ENCODE data around the gene WDR27.

WDR27 gene

GRCh38 chr6:169725125-169726048 lies 23.6 kb upstream of the WDR27 start:
- TF ChIP-seq EZH2 (IDR thresholded peaks at IDR 0.05; ENCODE audit: borderline replicate concordance, low read depth, low read length, severe bottlenecking) = no peak
- TF ChIP-seq CTCF (IDR thresholded peaks at IDR 0.05; ENCODE audit: borderline replicate concordance, extremely low read depth, low read length, poor library complexity, severe bottlenecking) = no peak
- peaks cover 33% of the 10 kb centered on the region for H3K79me2 ChIP-seq (ENCODE audit: insufficient read depth, low read length)
- H2AFZ ChIP-seq (ENCODE audit: low read depth, low read length) = peak overlapping the region; percentile 83
- H3K27me3 ChIP-seq (ENCODE audit: insufficient read depth, low read length, poor library complexity) = no peaks in the 10 kb centered on the region
- peak overlapping the region; percentile 78 for H3K4me2 ChIP-seq (ENCODE audit: insufficient read depth, low read length)
- no peaks in the 10 kb centered on the region for H3K9me3 ChIP-seq (ENCODE audit: insufficient read depth, low read length, severe bottlenecking)
- peak overlapping the region; percentile 63 for H3K9ac ChIP-seq (ENCODE audit: low read depth, low read length)
- peak overlapping the region; percentile 56 for H3K27ac ChIP-seq (ENCODE audit: low read length)
- H3K4me1 ChIP-seq (ENCODE audit: insufficient read depth, low read length) = peaks cover 36% of the 10 kb centered on the region
- peak overlapping the region; percentile 23 to 63; a peak in 3 of 4 replicates for H3K4me3 ChIP-seq (ENCODE audit: low read depth in 1 of 2, low read length in 2 of 2)
- H4K20me1 ChIP-seq (ENCODE audit: insufficient read depth, low read length) = peaks cover 15% of the 10 kb centered on the region
- peak; percentile 16 for DNase-seq
- ATAC-seq (ENCODE audit: insufficient read depth, low read depth) = no peak
- H3K36me3 ChIP-seq (ENCODE audit: insufficient read depth, low read length) = no peaks in the 10 kb centered on the region; the same call in none of the 2 replicates

DNA sequence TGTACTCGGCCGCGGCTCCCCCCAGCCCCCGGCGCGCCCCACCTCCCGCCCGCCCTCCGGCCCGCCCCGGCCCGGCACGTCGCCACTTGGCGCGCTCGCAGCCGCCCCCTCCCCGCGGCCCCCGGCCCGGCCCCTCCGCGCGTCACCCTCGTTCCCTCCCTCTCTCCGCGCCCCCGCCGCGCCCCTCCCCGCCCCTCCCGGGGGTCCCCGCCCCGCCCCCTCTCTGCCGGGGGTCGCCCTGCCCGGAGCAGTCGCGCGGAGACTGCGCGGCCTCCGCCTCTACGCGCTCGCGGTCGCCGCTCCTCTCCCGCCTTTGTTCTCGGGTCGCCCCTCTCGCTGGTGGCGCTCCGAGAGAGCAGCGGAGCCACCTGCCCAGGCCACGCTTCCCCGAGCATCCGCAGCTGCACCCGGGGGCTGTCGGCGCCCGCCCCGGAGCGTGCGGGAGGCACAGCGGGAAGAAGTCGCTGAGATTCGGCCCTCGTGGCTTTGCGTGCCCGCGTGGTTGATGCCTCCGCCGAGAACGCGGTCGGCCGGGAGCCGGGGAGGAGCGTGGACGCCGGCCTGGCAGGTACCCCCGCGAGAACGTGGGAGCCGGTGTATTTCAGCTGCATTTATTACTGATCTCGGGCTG lies 22.8 kb upstream of the WDR27 start, which contains the start of gene PHF10:
Gene PHF10 (minus strand): TSS at position 7 of the 631 bp plus-strand sequence. CDS start 569 bp downstream, outside the sequence.
- H4K20me1 ChIP-seq (ENCODE audit: insufficient read depth, low read length) = peaks cover 18% of the 10 kb centered on the region
- no peaks in the 10 kb centered on the region for H3K9me3 ChIP-seq (ENCODE audit: insufficient read depth, low read length, severe bottlenecking)
- H3K4me1 ChIP-seq (ENCODE audit: insufficient read depth, low read length) = peaks cover 39% of the 10 kb centered on the region
- no peaks in the 10 kb centered on the region for H3K27me3 ChIP-seq (ENCODE audit: insufficient read depth, low read length, poor library complexity)
- peak; percentile 77 for ATAC-seq (ENCODE audit: insufficient read depth, low read depth)
- peak within 1 kb of the TSS; percentile 84 for H3K9ac ChIP-seq (ENCODE audit: low read depth, low read length)
- peak within 1 kb of the TSS; percentile 48 to 74 for H3K4me3 ChIP-seq (ENCODE audit: low read depth in 1 of 2, low read length in 2 of 2)
- no peaks in the 10 kb centered on the region; the same call in none of the 2 replicates for H3K36me3 ChIP-seq (ENCODE audit: insufficient read depth, low read length)
- peak within 1 kb of the TSS; percentile 81 for H3K27ac ChIP-seq (ENCODE audit: low read length)
- peak within 1 kb of the TSS; percentile 91 for H3K4me2 ChIP-seq (ENCODE audit: insufficient read depth, low read length)
- H2AFZ ChIP-seq (ENCODE audit: low read depth, low read length) = peak within 1 kb of the TSS; percentile 83
- no peak for TF ChIP-seq CTCF (IDR thresholded peaks at IDR 0.05; ENCODE audit: borderline replicate concordance, extremely low read depth, low read length, poor library complexity, severe bottlenecking)
- TF ChIP-seq EZH2 (IDR thresholded peaks at IDR 0.05; ENCODE audit: borderline replicate concordance, low read depth, low read length, severe bottlenecking) = no peak
- peak; percentile 85 for DNase-seq
- H3K79me2 ChIP-seq (ENCODE audit: insufficient read depth, low read length) = peaks cover 41% of the 10 kb centered on the region

GRCh38 chr6:169723991-169724493 lies 22.2 kb upstream of the WDR27 start:
- DNase-seq = no peak
- H3K4me1 ChIP-seq (ENCODE audit: insufficient read depth, low read length) = peaks cover 39% of the 10 kb centered on the region
- H3K9me3 ChIP-seq (ENCODE audit: insufficient read depth, low read length, severe bottlenecking) = no peaks in the 10 kb centered on the region
- H3K4me3 ChIP-seq (ENCODE audit: low read depth in 1 of 2, low read length in 2 of 2) = peak overlapping the region in 1 of 2 experiments; percentile 56; a peak in 2 of 4 replicates
- H2AFZ ChIP-seq (ENCODE audit: low read depth, low read length) = peak overlapping the region; percentile 56; the same call in 1 of the 2 replicates
- H4K20me1 ChIP-seq (ENCODE audit: insufficient read depth, low read length) = peaks cover 21% of the 10 kb centered on the region
- H3K27ac ChIP-seq (ENCODE audit: low read length) = no peak overlapping the region
- no peak for TF ChIP-seq EZH2 (IDR thresholded peaks at IDR 0.05; ENCODE audit: borderline replicate concordance, low read depth, low read length, severe bottlenecking)
- TF ChIP-seq CTCF (IDR thresholded peaks at IDR 0.05; ENCODE audit: borderline replicate concordance, extremely low read depth, low read length, poor library complexity, severe bottlenecking) = no peak
- peak overlapping the region; percentile 45; the same call in 1 of the 2 replicates for H3K4me2 ChIP-seq (ENCODE audit: insufficient read depth, low read length)
- H3K27me3 ChIP-seq (ENCODE audit: insufficient read depth, low read length, poor library complexity) = no peaks in the 10 kb centered on the region
- peak overlapping the region; percentile 71 for H3K9ac ChIP-seq (ENCODE audit: low read depth, low read length)
- peaks cover 3% of the 10 kb centered on the region for H3K36me3 ChIP-seq (ENCODE audit: insufficient read depth, low read length)
- H3K79me2 ChIP-seq (ENCODE audit: insufficient read depth, low read length) = peaks cover 46% of the 10 kb centered on the region
- ATAC-seq (ENCODE audit: insufficient read depth, low read depth) = peak; percentile 17

Data from DND-41 (cell line).